ENCODE results near the gene HARS2. TPM values are rescaled to one million over a fixed set of nuclear protein-coding genes. Genes with fewer than 3 reads are reported as not detected.
"Not testable (repeated sequence)": the region's sequence is repeated elsewhere in the genome, so short reads cannot be mapped to it uniquely, and the experiment has no call there.

Gene HARS2, protein sequence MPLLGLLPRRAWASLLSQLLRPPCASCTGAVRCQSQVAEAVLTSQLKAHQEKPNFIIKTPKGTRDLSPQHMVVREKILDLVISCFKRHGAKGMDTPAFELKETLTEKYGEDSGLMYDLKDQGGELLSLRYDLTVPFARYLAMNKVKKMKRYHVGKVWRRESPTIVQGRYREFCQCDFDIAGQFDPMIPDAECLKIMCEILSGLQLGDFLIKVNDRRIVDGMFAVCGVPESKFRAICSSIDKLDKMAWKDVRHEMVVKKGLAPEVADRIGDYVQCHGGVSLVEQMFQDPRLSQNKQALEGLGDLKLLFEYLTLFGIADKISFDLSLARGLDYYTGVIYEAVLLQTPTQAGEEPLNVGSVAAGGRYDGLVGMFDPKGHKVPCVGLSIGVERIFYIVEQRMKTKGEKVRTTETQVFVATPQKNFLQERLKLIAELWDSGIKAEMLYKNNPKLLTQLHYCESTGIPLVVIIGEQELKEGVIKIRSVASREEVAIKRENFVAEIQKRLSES
- 20.0 TPM for total RNA-seq (ENCODE audit: insufficient read depth, low replicate concordance)

DNA sequence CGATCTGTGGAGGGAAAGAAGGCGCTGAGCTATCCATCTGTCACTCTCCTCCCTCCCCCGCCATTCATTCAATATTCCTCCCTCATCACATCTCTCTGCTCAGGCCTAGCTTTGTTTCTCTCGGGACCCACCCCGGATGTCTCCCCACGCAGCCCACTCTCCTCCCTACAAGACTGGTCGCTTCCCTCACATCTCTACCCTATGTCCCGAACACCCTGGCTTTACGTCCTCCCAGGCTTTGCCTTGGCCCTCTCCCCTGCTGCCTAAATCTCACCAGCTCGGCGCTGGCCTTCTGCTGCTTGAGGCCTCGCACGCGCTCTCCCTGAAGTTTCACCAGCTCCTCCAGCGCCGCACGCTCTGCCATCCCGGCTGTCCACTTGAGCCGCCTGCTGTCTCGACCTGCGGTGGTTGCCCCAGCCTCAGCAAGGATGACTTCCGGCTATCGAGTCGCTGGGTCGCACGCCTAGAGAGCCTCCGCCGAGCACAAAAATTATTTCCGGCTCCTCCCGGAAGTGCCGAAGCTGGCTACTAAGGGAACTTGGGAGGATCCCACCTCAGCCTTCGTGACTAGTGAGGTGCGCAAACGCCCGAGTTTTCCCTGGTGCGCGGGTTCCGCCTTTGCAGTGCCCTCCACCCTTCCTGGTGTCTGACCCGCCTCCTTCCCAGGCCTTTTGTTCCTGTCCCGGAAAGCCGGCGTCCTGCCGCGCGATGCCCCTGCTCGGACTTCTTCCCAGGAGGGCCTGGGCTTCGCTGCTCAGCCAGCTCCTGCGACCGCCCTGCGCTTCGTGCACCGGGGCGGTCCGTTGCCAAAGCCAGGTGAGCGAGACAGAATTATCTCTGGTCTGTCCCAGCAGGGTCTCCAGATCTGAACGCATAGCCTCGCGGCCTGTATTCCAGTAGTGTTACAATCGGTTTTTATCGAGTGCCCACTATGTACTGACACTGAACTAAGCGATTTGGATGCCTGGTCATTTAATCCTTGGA lies at the start of gene HARS2, which contains the start of gene HARS1:
TSS of gene HARS2 (plus strand) at position 515 of the 984 bp plus-strand sequence. CDS start at position 709, 194 bp downstream.
TSS of gene HARS1 (minus strand) at position 430 of the 984 bp plus-strand sequence. CDS start at position 364, 66 bp downstream.
- peak; percentile 95 for DNase-seq (ENCODE audit: low spot score)

DNA sequence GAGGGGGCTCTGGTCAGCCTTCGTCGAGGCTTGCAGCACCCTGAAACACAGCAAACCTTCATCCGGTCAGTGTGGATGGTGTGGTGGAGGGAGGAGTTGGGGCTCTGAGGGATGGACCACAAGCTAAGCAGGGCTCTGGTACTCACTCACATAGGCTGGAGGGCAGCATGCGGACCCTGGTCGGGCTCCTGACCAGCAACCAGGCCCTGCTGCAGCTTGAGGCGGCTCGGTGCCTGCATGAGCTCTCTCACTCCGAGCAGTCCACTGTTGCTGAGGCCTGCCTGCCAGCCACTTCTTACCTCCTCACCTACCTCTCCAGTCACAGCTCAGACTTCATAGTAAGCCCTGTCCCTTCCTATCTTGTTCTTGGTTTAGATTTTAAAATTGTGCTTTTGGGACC lies 49.5 kb upstream of the HARS2 start:
- DNase-seq (ENCODE audit: low spot score), result no peak

DNA sequence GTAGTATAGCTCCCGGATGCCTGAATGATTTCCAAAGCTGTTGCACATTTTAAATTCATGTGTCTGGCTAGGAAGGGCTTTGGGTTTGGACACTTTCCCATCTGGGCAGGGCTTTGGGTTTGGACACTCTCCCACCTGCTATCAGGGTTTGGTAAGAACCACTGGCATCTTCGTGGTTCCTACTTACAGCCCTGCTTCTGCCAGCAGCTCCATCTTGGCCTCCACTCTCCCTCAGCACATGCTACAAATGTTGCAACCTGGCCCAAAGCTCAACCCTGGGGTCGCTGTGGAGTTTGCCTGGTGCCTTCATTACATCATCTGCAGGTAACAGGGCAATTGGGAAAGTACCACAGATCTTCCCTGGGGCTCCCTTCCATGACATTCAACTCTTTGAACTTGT lies 48.5 kb upstream of the HARS2 start:
- no peak for DNase-seq (ENCODE audit: low spot score)

DNA sequence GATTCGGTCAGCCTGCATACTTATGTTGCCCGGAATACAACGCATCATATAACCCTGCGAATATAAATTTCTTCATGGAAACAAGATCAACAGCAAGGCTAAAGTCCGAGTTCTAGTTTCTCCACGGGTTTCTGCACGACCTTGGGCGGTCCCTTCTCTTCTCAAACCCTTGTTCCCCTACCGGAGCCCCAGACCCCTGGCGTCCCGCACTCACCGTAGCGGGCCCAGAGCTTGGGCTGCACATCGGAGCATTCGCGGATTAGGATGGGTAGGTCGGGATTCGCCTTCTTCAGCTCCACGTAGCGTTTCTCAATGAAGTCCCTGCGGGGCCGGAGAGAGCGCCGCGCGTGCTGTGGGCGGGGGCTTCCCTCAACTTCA lies 44.2 kb upstream of the HARS2 start:
- DNase-seq (ENCODE audit: low spot score), result no peak

DNA sequence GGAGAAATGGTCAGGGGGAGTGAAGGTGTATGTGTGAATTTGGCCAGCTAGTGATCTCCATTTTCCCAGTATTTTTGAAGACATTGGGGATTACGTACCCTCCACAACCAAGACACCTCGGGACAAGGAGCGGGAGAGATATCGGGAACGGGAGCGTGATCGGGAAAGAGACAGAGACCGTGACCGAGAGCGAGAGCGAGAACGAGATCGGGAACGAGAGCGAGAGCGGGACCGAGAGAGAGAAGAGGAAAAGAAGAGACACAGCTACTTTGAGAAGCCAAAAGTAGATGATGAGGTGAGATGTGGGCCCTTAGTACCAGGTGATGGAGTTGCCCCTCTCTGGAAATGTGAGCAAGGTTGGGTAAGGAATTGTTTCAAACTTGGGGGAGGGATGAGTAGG lies 32.4 kb upstream of the HARS2 start:
- no peak for DNase-seq (ENCODE audit: low spot score)

DNA sequence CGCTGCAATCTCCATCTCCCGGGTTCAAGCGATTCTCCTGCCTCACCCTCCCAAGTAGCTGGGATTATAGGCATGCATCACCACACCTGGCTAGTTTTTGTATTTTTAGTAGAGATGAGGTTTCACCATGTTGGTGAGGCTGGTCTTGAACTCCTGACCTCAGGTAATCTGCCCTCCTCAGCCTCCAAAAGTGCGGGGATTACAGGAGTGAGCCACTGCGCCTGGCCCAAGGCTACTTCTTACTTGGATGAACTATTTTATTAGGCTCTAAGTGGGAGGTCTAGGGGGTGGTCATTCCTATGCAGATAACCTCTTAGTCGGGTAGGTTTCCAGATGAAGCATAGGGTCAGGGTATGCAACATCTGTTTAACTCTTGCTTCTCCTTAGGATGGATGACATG lies 30.9 kb upstream of the HARS2 start:
- not testable (repeated sequence) for DNase-seq (ENCODE audit: low spot score)

DNA sequence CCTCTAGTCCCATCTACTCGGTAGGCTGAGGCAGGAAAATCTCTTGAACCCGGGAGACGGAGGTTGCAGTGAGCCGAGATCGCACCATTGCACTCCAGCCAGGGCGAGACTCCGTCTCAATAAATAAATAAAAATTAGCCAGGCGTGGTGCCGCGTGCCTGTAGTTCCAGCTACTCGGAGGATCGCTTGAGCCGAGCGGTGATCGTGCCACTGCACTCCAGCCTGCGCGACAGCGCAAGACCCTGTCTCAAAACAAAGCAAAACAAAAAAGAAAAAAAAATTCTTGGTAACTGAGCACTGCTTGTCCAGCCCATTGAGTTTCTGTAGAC lies 27.3 kb upstream of the HARS2 start:
- DNase-seq (ENCODE audit: low spot score), result no peak

DNA sequence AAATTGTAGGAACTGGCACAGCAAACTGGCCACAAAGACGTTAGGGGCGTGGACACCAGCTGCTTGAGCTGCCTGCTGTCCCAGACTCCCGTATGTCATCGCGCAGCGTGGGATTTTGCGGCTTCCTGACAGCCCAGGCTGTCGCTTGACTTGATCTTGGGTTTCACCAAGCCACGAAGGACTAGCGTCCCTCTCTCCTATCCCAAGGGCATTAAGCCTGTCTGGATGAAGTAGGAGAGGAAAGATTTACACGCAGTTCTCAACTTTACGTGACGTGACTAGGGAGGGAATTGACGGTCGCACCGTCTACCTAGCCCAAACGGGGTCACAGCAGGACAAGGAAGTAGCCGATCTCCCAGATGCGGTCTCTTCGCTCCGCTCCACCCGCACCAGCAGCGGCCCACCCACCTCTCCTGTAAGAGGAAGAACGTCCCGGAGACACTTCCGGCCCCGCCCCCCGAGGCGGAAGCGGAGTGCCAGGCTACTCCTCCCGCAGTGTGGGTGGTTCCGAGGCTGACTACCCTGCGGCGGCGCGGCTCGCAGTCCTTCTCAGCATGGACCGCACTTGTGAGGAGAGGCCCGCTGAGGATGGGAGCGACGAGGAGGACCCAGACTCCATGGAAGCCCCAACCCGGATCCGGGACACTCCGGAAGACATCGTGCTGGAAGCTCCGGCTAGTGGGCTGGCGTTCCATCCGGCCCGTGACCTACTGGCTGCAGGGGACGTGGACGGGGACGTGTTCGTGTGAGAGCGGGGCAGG lies 26.7 kb upstream of the HARS2 start, which contains the start of gene WDR55:
TSS of gene WDR55 (plus strand) at position 546 of the 761 bp plus-strand sequence. CDS start at position 555, 9 bp downstream.
- DNase-seq (ENCODE audit: low spot score), result peak; percentile 97

DNA sequence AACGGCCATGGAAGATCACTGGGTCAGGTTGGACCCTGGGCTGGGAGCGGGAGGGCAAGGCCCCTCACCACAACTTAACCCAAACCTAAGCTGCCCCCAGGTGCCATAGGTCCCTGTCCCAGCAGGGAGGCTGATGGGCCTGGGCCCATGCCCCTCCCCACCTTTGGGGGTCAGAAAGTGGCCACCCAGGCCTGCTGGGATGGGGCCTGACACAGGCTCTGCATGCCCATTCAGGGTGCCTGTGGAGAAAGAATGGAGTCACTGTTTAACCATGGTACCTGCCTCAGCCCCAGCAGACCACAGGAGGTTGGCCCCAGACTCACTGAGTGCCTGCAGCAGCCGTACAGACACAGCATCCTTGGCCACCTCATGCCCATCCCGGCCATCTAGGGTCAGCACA lies 20.2 kb upstream of the HARS2 start:
- DNase-seq (ENCODE audit: low spot score), result not testable (repeated sequence)

DNA sequence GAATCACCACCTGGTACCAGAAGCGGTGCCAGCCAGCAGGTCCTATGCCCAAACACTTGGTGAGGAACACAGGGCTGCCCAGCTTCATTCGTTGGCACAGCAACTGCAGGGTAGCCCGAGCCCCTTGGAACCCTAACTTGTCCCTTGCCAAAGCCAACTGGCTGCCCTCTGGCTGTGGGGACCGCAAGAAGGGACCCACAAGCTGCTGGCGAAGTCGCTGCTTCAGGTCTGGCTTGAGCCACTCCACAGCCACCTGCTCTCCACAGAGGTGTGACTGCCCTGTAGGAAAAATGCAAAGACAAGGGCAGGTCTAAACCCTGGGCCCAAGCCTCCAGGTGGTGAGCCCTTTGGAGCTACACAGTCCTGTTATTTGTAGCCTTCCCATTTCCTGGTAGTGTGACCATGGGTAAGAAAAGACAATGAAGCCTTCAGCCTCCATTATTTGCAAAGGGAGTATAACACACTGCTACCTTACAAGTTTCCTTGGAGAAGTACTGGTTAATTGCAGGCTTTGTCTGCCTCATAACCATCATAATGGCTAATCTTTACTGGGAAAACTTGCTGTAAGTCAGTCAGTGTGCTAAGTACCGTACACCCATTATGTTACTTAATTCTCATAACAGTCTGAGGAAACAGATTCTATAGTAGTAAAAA lies 19.7 kb upstream of the HARS2 start:
- DNase-seq (ENCODE audit: low spot score), result no peak

DNA sequence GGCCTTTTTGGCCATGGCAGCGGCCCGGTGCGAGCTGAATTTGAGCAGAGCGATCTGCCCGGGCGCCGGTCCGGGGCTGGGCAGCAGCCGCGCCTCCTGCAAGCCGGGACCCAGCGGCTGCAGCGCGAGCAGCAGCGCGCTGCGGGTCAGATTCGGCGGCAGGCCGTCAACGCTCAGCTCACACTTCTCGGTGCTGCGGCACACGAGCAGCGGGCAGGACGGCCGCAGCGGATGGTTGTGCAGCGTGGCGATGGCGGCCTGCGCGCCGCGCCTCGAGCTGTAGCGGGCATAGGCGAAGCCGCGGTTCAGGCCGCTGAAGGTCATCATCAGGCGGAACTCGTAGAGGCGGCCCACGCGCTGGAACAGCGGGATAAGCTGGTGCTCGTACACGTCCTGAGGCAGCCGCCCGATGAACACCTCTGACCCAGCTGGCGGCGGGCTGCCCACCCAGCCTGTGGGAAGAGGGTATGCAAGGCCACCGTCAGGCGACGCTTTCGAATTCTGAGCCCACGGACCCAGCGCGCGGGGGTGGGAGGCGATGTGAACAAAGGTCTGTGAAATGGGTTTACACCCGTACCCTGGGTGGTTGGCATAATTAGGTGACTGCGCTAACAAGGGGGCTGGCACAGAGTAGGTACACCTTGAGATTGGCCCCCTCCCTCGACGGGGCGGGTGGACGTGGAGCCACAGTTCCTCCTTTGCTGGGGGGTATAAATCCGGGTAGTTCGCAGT lies 18.6 kb upstream of the HARS2 start:
- DNase-seq (ENCODE audit: low spot score), result peak; percentile 7

DNA sequence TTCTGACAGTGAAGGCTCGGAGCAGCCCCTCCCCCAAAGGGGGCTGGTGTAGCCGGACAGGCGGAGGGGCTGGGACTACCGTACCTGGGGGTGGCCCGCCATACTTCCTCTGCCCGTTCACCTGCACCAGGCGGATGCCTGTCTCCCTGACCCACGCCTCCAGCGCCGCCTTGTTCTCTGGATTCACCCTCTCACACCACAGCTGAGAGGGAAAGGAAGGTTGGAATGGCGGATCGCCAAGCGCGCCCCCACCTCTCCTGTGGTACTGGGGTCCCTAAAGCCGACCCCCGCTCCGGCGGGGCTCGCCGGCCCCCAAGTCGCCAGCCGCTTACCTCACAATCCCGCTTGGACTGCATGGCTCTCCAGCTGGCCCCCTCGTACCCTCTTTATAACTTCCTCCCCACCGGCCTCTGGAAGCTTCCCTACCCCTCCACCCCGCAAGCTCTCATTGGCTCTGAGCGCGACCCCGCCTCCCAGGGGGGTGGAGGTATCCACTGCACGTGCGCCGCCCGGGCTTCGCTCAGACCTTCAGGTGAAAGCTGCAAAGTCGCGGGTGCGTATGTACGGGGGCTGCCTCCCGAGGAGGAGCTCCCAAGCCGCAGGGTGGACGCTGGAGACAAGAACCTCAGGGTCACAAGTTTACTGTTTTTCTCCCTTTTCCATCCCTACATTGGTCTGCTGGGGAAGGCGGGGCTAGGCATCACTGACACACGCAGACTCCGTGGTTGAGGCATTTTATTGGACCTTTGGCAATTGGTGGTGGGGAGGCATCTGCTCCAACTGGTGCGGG lies 17.9 kb upstream of the HARS2 start, which contains the start of gene DND1:
TSS of gene DND1 (minus strand) at position 390 of the 790 bp plus-strand sequence. CDS start at position 356, 34 bp downstream.
- DNase-seq (ENCODE audit: low spot score), result no peak

DNA sequence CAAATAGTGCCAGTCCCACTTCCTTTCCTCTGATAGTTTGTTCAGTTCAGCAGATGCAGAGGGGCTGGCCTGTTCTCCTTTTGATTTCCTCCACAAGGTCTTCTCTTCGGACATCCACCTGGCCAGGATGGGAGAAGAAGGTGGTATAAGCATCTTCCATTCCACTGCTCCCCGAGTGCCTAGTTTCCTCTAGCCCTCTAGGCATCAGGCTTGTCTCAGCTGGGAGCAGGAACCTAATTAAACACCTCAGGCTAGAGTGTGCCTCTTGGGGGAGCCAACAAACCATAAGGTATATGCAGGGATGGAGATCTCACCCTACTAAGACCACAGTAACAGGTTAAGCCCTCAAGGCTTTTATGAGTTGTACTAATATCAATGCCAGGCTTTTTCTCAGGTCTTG lies 17.0 kb upstream of the HARS2 start:
- no peak for DNase-seq (ENCODE audit: low spot score)

DNA sequence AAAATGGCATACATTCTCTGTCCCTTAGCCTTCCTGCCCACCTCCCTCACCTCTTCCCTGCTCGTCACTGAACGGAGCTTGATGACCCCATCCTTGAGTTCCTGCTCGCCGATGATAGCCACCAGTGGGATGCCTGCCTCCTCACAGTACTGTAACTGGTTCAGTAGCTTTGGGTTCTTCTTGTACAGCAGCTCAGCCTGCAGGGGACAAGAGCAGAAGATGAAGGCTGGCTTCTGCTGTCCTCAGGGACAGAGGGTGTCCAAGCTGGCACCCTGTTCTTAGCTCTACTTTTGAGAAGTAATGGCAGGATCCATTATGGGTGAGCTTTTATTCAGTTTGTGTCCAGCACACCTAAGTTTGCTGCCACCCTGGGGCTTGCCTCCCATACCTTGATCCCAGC lies 16.6 kb upstream of the HARS2 start:
- DNase-seq (ENCODE audit: low spot score), result no peak

DNA sequence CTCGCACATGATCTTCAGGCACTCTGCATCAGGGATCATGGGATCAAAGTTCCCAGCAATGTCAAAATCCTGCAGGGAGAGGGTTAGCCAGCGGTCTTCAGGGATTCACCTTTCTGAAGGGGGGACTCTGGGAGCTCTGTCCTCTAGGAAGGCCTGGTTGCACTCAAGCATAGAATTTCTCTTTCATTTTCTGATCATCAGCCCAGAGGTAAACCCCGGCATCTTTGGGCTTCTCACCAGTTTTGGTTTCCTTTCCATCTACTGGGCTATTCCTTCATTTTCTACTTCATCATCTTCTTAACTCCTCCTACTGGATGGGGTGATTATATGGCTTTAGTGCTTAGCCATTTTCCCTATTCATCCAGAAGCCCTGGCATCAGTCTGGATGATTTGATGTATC lies 13.3 kb upstream of the HARS2 start:
- no peak for DNase-seq (ENCODE audit: low spot score)

DNA sequence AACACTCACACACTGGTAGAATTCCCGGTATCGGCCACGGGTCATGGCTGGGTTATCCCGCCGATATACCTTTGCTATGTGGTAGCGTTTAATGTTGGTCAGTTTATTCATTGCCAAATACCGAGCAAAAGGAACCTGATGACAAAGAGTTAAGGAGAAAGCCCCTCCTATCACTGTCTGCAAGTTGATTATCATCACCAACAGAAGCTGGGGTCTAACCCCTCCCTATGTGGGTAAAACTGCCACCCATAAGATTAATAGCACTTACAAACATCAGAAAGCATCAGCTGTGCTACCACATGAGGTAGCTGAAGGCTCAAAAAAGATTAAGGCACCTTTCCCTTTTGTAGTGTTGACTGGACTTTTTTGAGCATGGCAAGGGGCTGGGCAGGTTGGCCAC lies 12.3 kb upstream of the HARS2 start:
- no peak for DNase-seq (ENCODE audit: low spot score)

DNA sequence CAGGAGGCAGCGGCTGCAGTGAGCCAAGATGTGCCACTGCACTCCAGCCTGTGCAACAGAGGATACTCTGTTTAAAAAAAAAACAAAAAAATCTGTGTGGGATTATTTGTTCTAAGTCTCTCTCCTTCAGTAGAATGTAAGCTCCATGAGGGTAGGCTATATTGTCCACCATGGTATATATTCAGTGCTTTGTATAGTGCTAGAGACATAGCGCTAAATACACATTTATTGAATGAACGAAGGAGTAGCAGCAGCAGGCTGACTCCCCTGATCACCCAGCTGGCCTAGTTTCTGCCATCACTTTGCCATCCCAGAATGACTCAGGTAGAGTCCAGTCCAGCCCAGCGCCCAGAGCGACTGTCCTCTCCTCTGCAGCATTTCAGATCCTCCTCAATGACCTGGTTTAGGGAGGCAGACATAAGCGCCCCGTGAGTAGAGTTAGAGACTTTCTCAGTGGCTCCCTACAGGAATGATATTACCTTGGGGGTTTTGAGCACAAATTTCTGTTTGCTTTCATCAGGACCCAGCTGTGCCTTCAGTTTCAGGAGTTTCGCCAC lies 801 bp upstream of the HARS2 start:
- DNase-seq (ENCODE audit: low spot score), result no peak

DNA sequence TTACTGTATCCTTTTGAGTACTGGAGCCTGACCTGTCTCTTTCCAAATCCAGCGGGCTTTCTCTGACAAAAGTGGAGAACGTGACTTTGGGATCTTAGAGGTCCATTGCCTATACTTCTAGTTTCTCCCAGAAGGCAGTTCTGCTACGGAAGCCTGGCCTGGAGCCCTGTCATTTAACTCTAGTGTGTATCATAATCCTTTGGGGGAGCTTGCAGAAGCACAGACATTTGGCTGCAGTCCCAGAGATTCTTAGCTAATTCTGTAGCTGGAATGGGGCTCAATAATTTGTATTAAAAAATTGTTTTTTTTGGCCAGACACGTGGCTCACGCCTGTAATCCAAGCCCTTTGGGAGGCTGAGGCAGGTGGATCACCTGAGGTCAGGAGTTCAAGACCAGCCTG lies 3.0 kb downstream of the HARS2 start:
- DNase-seq (ENCODE audit: low spot score), result peak; percentile 16

All from umbilical cord (tissue), 2 donors.